A549 (cell line): Measurements from ENCODE around the gene CDH4.

Experiments
- CEBPB ChIP-seq, 2 experiments: fragments of >200 bp in 1 of 2; sonication (Bioruptor Twin) in 1 of 2; formaldehyde crosslinking in 1 of 2; IDR thresholded peaks; 2 replicates each; pipeline ENCODE4 v1.6.1; 2012 to 2016
- TF ChIP-seq, protein P1 (sequence below): fragments of >200 bp; sonication (Bioruptor Twin); formaldehyde crosslinking; IDR thresholded peaks from 3 replicates; pipeline ENCODE4 v1.5.1; 2016
- TF ChIP-seq, protein P2 (sequence below): IDR thresholded peaks from 2 replicates; pipeline ENCODE4 v1.6.1; 2012

DNA sequence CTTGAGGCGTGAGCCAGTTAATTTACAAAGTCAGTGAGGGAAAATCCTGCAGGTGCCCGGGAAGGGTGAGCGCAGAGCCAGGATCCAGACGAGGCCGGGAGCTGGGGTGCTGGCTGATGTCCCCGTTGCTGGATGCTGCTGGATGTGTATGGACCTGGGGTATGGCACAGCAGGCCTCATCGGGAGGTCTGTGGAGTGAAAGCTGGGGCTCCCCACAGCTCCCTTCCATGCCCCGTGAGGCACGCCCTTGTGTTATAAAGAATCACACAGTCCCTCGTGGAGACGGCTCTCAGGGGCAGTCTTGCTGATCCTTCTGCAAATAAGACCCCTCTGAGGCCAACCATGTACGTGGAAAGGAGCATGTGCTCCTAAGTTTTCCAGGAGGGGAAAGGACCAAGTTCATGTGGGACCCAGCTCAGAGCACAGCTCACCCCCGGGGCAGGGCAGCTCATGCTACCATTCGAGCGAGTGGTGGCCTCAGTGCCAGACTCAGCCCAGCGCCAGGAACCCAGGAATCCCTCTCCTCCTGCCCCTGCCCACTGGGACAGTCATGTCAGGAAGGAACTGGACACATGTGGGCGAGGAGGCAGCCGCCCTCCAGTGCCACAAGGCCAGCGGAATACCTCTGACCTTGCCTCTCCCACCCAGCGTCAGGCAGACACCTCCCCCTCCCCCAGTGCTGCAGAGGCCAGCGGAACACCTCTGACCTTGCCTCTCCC, 97.5 kb downstream of the CDH4 start:
- no peak for TF ChIP-seq CEBPB (IDR thresholded peaks at IDR 0.05)
- TF ChIP-seq, protein P1, sequence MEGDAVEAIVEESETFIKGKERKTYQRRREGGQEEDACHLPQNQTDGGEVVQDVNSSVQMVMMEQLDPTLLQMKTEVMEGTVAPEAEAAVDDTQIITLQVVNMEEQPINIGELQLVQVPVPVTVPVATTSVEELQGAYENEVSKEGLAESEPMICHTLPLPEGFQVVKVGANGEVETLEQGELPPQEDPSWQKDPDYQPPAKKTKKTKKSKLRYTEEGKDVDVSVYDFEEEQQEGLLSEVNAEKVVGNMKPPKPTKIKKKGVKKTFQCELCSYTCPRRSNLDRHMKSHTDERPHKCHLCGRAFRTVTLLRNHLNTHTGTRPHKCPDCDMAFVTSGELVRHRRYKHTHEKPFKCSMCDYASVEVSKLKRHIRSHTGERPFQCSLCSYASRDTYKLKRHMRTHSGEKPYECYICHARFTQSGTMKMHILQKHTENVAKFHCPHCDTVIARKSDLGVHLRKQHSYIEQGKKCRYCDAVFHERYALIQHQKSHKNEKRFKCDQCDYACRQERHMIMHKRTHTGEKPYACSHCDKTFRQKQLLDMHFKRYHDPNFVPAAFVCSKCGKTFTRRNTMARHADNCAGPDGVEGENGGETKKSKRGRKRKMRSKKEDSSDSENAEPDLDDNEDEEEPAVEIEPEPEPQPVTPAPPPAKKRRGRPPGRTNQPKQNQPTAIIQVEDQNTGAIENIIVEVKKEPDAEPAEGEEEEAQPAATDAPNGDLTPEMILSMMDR = no peak
- TF ChIP-seq, protein P2, sequence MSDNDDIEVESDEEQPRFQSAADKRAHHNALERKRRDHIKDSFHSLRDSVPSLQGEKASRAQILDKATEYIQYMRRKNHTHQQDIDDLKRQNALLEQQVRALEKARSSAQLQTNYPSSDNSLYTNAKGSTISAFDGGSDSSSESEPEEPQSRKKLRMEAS = no peak
